Neural progenitor cell (in vitro differentiated cells): Measurements from ENCODE around the gene DRGX. TPM values are rescaled to one million over a fixed set of nuclear protein-coding genes. Genes with fewer than 3 reads are reported as not detected.

ENCODE experiments used
- DNase-seq: peaks from one replicate; pipeline ENCODE4 v3.0.0-alpha.2; 2016; ENCODE audit warnings: low spot score
- H2AFZ ChIP-seq: fragments of 200-600 bp; sonication (generic); replicated peaks from 2 replicates; pipeline ENCODE4 v1.6.1; 2016; ENCODE audit warnings: antibody characterized with exemption
- H3F3A ChIP-seq: fragments of 200-600 bp; sonication (generic); 2 replicates; pipeline ENCODE4 v1.6.1; 2016; ENCODE audit warnings: antibody characterized with exemption, low read depth
- H3K27ac ChIP-seq: fragments of 200-600 bp; sonication (generic); 2 replicates; pipeline ENCODE4 v1.5.1; 2016; ENCODE audit warnings: mild to moderate bottlenecking
- H3K27me3 ChIP-seq: fragments of 200-600 bp; sonication (generic); 2 replicates; pipeline ENCODE4 v1.6.1; 2016; ENCODE audit warnings: mild to moderate bottlenecking, moderate library complexity
- H3K36me3 ChIP-seq: fragments of 200-600 bp; sonication (generic); 2 replicates; pipeline ENCODE4 v1.5.1; 2016
- H3K4me1 ChIP-seq: fragments of 200-600 bp; sonication (generic); 2 replicates; pipeline ENCODE4 v1.6.1; 2016; ENCODE audit warnings: mixed run types
- H3K4me2 ChIP-seq: fragments of 200-600 bp; sonication (generic); 2 replicates; pipeline ENCODE4 v1.6.1; 2016
- H3K4me3 ChIP-seq: fragments of 200-600 bp; sonication (generic); 2 replicates; pipeline ENCODE4 v1.5.1; 2016
- H3K79me2 ChIP-seq: fragments of 200-600 bp; sonication (generic); 2 replicates; pipeline ENCODE4 v1.6.1; 2016; ENCODE audit warnings: low read depth
- H3K9ac ChIP-seq: fragments of 200-600 bp; sonication (generic); 2 replicates; pipeline ENCODE4 v1.6.1; 2016
- H3K9me3 ChIP-seq: fragments of 200-600 bp; sonication (generic); 2 replicates; pipeline ENCODE4 v1.5.1; 2016; ENCODE audit warnings: low read depth
- H4K20me1 ChIP-seq: fragments of 200-600 bp; sonication (generic); 2 replicates; pipeline ENCODE4 v1.6.1; 2016; ENCODE audit warnings: low read depth
- H3K27ac Mint-ChIP-seq: 3 replicates; pipeline ENCODE4 v1.8.0; 2021; ENCODE audit warnings: mixed read lengths
- H3K27me3 Mint-ChIP-seq: 2 replicates; pipeline ENCODE4 v1.8.0; 2022; ENCODE audit warnings: low read depth, mild to moderate bottlenecking, inconsistent platforms, moderate library complexity, mixed read lengths; ENCODE audit not compliant: insufficient read depth
- H3K36me3 Mint-ChIP-seq: 3 replicates; pipeline ENCODE4 v1.8.0; 2021; ENCODE audit warnings: mixed read lengths
- H3K4me1 Mint-ChIP-seq: 3 replicates; pipeline ENCODE4 v1.8.0; 2021; ENCODE audit warnings: mixed read lengths
- H3K4me3 Mint-ChIP-seq: 3 replicates; pipeline ENCODE4 v1.8.0; 2021; ENCODE audit warnings: mild to moderate bottlenecking, moderate library complexity, mixed read lengths
- H3K9me3 Mint-ChIP-seq: 3 replicates; pipeline ENCODE4 v1.8.0; 2020; ENCODE audit warnings: mixed read lengths
- CTCF ChIP-seq: fragments of 200-600 bp; sonication (generic); IDR thresholded peaks from 2 replicates; pipeline ENCODE4 v1.5.1; 2017; ENCODE audit warnings: antibody characterized with exemption, mild to moderate bottlenecking
- EZH2 ChIP-seq: fragments of 200-600 bp; sonication (generic); IDR thresholded peaks from 2 replicates; pipeline ENCODE4 v1.6.1; 2017; ENCODE audit warnings: antibody characterized with exemption, mild to moderate bottlenecking, moderate library complexity
- EZH2phosphoT487 ChIP-seq: fragments of 200-600 bp; sonication (generic); IDR thresholded peaks from 2 replicates; pipeline ENCODE4 v1.6.1; 2017; ENCODE audit warnings: antibody characterized with exemption
- total RNA-seq: library from RNA; depleted of rRNA; stranded (reverse); fragments of >200 nt; gene quantifications from 2 replicates; pipeline ENCODE4 v1.2.3, GENCODE V29; 2015; ENCODE audit warnings: low replicate concordance

The DRGX gene
- total RNA-seq, 1 donor from 2014 or later = not detected

DNA sequence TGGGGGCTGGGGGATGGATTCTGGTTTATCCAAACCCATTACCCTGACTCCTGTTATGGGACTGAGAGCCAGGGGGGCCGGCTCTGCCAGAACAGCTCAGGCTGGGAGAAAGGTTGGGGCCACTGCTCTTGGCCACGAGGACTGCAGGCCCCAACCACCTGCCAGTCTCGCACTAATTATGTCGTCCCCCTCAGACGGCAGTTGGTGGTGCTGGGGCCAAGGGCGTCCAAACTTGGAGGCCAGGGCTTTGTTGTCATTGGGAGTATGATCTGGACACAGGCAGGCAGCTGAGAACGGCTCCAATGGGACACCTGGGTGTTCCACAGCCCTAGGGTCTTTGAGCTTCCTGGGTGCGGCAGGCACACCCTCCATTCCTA is 34.7 kb downstream of the DRGX start:
- no peaks in the 10 kb centered on the region for H3K9me3 Mint-ChIP-seq
- no peak overlapping the region for H3K9ac ChIP-seq
- peaks cover 5% of the 10 kb centered on the region for H3K4me1 Mint-ChIP-seq
- H3K79me2 ChIP-seq = no peaks in the 10 kb centered on the region
- TF ChIP-seq EZH2 (no peak), CTCF (no peak), EZH2phosphoT487 (no peak)
- H3K4me1 ChIP-seq = no peaks in the 10 kb centered on the region
- no peaks in the 10 kb centered on the region for H3K27me3 ChIP-seq
- no peak overlapping the region for H3K4me2 ChIP-seq
- DNase-seq = no peak
- no peaks in the 10 kb centered on the region for H3F3A ChIP-seq
- peaks cover 6% of the 10 kb centered on the region for H3K27me3 Mint-ChIP-seq
- H3K36me3 ChIP-seq = no peaks in the 10 kb centered on the region
- H3K9me3 ChIP-seq = no peaks in the 10 kb centered on the region
- H4K20me1 ChIP-seq = no peaks in the 10 kb centered on the region
- no peak overlapping the region for H2AFZ ChIP-seq
- H3K27ac ChIP-seq = no peak overlapping the region
- no peak overlapping the region for H3K4me3 ChIP-seq
- no peak overlapping the region for H3K27ac Mint-ChIP-seq
- H3K36me3 Mint-ChIP-seq = no peaks in the 10 kb centered on the region
- no peak overlapping the region for H3K4me3 Mint-ChIP-seq

- no peak overlapping the region for H3K4me2 ChIP-seq
- no peaks in the 10 kb centered on the region for H3K27me3 ChIP-seq
- H3K9me3 ChIP-seq = no peaks in the 10 kb centered on the region
- H3K36me3 ChIP-seq = no peaks in the 10 kb centered on the region
- H3K4me1 Mint-ChIP-seq = peaks cover 5% of the 10 kb centered on the region
- no peak overlapping the region for H3K27ac Mint-ChIP-seq
- H3F3A ChIP-seq = no peaks in the 10 kb centered on the region
- H3K36me3 Mint-ChIP-seq = no peaks in the 10 kb centered on the region
- H3K9ac ChIP-seq = no peak overlapping the region
- no peak overlapping the region for H3K4me3 Mint-ChIP-seq
- H3K4me1 ChIP-seq = no peaks in the 10 kb centered on the region
- TF ChIP-seq EZH2 (no peak), CTCF (no peak), EZH2phosphoT487 (no peak)
- H4K20me1 ChIP-seq = no peaks in the 10 kb centered on the region
- H3K27ac ChIP-seq = no peak overlapping the region
- no peaks in the 10 kb centered on the region for H3K79me2 ChIP-seq
- DNase-seq = no peak
- no peaks in the 10 kb centered on the region for H3K9me3 Mint-ChIP-seq
- H3K27me3 Mint-ChIP-seq = peaks cover 6% of the 10 kb centered on the region
- no peak overlapping the region for H2AFZ ChIP-seq
- no peak overlapping the region for H3K4me3 ChIP-seq
Observed at GRCh38 chr10:49360271-49361177, 35.4 kb downstream of the DRGX start.

GRCh38 chr10:49359349-49360270 is 36.3 kb downstream of the DRGX start:
- Histone ChIP-seq H3K79me2 (no peaks in the 10 kb centered on the region), H3K27me3 (no peaks in the 10 kb centered on the region), H3F3A (no peaks in the 10 kb centered on the region), H3K36me3 (no peaks in the 10 kb centered on the region), H3K4me1 (no peaks in the 10 kb centered on the region), H3K9ac (no peak overlapping the region), H4K20me1 (no peaks in the 10 kb centered on the region), H3K27ac (no peak overlapping the region), H3K4me3 (no peak overlapping the region), H3K9me3 (no peaks in the 10 kb centered on the region), H2AFZ (no peak overlapping the region), H3K4me2 (no peak overlapping the region)
- no peaks in the 10 kb centered on the region for H3K36me3 Mint-ChIP-seq
- peaks cover 8% of the 10 kb centered on the region for H3K27me3 Mint-ChIP-seq
- no peaks in the 10 kb centered on the region for H3K9me3 Mint-ChIP-seq
- H3K4me1 Mint-ChIP-seq = peaks cover 5% of the 10 kb centered on the region
- no peak for TF ChIP-seq CTCF
- TF ChIP-seq EZH2 = no peak
- no peak for TF ChIP-seq EZH2phosphoT487
- no peak overlapping the region for H3K27ac Mint-ChIP-seq
- no peak overlapping the region for H3K4me3 Mint-ChIP-seq
- DNase-seq = no peak
